Endometrial microvascular endothelial cells (primary cell): ENCODE data around the gene SUSD6. TPM values are rescaled to one million over a fixed set of nuclear protein-coding genes. Genes with fewer than 3 reads are reported as not detected.
"Not testable (repeated sequence)": the region's sequence is repeated elsewhere in the genome, so short reads cannot be mapped to it uniquely, and the experiment has no call there.

Experiments used
- in situ Hi-C: cut with HindIII; loops from 2 replicates; pipeline ENCODE4 v1.10.0; 2017; ENCODE audit warnings: low sequenced_read_pairs, low pct_unique_long_range_greater_than_20kb; ENCODE audit errors: inconsistent ontology term
- total RNA-seq: library from RNA; depleted of rRNA; stranded (reverse); fragments of >200 nt; gene quantifications from one replicate; pipeline ENCODE4 v1.2.3, GENCODE V29; 2015; ENCODE audit errors: inconsistent ontology term

Gene SUSD6
- total RNA-seq, 1 donor from 2014 or later: 12.5 TPM

DNA sequence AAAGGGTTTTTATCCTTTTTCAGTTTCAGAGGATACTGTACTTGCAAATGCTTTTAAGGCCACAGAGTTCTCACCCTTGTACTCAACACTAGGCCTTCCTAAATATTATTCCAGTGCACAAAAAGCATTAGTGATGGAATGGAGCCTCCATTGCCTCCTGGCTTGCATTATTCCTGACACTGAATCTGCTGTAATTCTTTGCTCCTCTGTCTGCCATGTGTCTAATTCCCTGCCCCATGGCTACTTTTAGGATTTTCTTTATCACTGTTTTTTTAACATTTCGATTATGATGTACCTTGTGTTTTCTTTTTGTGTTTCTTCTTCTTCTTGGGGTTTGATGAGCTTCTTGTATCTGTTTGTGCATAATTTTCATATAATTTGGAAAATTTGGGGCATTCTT lies 29.5 kb downstream of the SUSD6 start:
- in situ Hi-C loops: no loop called here

DNA sequence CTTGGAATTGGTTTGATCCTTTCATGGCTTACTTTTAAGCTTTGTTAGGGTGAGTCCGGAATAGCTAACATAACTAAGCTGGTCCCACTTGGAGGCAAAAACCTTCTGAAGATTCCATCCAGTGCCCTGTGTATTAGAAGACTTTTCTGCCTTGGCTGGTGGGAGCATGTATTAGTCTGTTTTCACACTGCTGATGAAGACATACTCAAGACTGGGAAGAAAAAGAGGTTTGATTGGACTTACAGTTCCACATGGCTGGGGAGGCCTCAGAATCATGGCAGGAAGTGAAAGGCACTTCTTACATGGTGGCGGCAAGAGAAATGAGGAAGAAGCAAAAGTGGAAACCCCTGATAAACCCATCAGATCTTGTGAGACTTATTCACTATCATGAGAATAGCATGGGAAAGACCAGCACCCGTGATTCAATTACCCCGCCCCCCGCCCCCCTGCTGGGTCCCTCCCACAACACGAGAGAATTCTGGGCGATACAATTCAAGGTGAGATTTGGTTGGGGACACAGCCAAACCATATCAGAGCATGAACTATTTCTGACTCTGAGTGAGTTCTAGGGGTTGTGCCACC lies 30.9 kb downstream of the SUSD6 start:
- in situ Hi-C loops: not testable (repeated sequence)

DNA sequence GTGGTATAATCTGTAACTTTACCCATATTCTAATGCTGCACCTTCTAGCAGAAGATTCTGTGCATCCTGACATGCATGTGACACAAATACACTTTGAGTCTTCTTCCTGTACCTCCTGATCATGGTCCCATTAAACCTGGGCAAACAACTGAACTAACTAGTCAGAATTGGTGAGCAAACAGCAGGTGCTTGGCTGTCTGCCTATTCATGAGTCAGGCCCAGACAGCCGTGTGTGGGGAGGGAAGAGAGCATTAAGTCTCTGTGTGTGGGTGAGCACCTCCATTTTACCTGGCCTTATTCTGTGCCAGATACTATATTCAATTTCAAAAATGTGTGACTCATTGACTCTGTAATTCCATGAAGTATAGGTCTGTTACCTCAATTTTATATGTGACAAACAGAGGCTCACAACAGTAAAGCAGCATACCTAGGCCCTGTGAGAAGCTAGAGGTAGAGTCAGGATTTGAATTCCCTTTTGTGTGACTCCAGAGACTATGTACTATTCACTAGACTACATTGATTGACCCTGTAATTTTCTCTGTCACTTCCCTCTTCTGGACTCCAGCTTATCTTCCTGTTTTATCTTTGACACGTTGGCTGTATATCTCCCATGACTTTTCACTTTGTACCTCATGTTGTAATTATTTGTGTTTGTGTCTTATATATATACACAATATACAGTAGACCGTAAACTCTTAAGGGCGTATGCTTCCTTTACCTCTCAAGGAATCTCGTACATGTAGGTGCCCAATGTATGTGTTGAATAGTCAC lies 32.2 kb downstream of the SUSD6 start:
- in situ Hi-C loops: no loop called here

DNA sequence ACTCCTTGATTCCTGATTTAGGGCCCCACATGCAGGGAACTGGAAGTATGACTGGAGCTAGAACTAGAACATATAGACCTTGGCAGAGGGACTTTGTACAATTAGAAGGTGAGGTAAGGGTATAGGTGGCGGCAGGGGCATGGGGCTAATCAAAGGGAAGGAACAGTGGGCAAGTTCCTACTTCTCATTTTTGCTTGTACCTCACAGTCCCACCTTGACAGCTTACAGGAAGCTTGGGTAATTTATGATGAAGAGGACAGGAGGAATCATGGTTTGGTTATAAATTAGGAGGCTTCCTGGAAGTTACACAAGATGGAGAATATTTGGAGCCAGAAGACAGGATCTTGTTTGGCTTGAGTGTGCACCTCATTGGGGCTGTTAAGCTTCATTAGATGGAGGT lies 33.4 kb downstream of the SUSD6 start:
- in situ Hi-C loops: no loop called here

DNA sequence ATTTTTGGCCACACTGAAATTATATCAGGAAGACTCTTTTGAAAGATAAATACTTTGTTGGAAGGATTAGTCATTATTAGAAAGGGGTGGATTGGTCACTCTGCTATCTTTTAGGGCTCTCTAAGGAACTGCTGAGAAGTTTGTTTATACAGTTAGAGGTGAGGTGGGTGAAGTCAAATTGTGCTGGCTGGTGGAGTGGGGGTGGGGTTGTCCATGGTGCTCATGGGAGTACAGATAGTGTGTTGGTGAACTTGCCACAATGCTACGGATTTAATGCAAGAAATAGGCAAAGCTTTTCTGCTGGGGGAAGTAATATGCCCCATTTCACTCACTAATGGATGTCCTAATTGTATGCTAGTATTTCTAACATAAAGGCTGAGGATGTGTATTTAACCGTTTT lies 35.8 kb downstream of the SUSD6 start:
- in situ Hi-C loops: no loop called here

DNA sequence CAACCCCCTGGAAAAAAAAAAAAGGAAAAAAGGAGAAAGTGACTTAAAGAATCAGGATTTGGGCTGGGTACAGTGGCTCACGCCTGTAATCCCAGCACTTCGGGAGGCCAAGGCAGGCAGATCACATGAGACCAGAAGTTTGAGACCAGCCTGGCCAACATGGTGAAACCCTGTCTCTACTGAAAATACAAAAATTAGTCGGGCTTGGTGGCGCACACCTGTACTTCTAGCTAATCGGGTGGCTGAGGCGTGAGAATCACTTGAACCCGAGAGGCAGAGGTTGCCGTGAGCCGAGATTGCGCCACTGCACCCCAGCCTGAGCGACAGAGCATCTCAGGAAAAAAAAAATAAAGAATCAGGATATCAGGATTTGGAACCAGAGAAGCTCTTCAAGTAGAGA lies 36.2 kb downstream of the SUSD6 start:
- in situ Hi-C loops: not testable (repeated sequence)

DNA sequence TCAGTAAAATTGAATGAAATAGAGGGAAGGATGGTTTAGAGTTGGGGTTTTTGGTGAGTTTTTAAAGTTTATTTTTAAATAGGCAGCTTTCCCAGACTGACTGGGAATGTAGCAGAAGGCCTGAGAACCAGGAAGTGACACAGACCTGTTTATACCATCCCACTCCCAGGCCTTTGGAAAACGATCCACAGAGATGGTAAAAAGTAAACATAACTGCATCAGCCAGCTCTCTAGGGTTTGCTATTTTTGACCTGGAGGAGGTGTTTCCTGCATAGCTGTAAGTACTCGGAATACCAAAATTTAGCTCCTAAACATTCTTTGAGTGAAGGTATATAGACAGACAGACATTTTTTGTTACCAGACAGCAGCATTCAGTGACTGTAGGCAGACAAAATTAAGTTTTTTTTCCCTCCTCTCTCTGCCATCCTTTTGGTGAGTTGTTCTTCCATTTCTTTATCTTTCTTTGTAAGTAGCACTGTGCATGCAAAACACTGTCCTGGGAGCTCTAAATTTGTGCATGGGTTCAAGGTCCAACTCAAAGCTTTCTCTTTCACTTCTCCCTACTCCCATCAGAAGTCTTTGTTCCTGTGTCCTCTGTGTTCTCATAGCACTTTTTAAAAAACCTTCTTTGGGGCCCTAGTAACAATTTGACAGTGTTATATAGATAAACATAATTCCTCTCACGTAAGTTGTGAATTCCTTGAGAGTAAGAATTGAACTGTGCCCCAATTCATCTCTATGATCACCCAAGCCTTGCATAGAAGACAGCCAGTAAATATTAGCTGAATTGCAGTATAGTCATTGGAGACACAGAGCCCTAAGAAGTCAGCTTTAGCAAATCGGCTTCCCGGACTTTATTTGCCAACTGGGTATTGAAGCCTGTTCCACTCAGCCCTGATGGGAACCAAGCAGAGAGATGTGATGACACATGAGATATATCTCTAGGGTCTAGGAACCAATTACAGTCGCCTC lies 37.4 kb downstream of the SUSD6 start:
- in situ Hi-C loops: no loop called here

DNA sequence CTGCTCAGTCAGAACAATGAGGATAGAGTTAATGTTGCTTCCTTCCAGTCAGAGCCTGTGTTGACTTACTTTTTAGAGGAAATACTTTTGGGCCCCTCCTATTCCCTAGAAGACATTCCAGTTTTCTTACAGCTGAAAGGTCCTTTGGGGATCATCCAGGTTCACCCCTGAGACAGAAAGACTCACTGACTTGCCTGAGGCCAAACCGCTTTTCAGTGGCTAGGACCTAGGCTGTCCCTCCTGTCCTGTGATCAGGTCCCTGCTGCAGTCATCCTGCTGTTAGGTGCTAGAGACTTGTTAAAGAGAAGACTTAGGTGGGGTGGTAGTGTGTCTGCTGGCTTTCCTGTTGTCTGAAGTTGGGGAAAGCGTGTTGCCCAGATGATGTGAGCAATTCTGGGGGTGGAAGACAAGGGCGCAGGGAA lies 39.6 kb downstream of the SUSD6 start:
- in situ Hi-C loops: no loop called here

DNA sequence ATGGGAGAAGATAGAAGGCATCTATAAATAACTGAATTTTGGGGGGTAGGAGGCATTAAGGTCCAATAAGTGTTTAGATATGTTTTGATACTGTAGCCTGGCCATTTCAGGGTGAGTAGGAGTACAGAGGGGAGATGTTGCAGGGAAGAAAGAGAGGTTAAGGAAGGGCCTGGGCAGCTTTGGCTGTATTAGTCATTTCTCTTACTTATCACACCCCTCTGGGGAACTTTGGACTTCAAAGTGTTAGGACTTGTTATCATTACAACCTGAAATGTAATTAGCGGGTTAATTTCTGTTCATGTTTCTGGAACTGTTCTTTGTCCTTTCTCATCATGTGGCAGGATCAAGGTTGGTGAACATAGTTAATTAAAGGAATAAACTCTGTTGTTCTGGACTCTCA lies 40.3 kb downstream of the SUSD6 start:
- in situ Hi-C loops: no loop called here

DNA sequence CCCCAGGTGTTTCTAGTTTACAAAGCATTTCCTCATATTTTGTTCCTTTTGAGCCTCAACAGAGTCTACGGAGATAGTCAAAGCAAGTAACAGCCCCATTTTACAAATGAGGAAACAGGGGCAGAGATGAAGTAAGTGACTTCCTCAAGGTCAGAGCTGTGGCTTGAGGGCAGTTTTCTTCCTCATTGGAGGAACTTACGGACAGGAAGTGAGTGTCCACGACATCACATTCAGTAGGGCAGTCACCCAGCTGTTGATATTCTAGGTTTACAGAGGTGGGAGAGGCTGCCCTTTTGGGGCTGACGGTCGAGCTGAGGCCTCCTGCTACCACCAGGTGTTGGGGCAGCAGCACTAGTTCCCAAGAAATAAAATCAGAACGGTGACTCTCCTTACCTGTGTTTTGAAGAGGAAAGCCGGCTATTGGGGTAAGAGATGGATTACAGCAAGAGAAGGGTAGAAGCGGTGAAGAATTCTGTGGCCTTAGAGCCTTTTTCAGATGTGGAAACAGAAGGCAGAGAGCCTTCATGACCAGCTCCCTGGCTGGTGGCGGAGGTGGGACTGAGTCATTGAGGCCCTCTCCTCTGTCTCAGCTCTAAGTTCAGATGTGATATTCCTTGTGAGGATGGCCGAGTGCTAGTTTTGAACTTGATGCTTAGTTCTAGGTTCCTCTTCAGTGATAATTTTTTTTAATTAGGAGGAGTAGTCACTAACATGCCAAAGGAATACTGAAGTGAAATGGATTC lies 41.7 kb downstream of the SUSD6 start:
- in situ Hi-C loops: no loop called here

DNA sequence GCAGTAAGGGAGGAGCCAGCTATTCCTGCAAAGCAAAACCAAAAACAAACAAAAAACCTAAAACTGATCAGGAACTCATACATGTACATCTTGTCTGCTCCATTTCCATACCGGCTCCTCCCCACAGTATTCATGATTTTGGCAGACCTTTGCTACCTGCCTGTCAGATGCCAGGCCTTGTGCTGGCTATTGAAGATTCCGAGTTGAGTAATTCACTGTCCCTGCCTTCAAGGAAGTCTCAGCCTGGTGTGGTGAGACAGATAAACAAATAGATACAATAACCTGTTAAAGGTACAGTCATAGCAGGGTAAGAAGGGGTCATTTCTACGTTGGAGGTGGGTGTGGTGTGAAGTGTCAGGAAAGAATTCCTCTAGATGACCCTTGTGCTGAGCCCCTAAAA lies 42.7 kb downstream of the SUSD6 start:
- in situ Hi-C loops: no loop called here

DNA sequence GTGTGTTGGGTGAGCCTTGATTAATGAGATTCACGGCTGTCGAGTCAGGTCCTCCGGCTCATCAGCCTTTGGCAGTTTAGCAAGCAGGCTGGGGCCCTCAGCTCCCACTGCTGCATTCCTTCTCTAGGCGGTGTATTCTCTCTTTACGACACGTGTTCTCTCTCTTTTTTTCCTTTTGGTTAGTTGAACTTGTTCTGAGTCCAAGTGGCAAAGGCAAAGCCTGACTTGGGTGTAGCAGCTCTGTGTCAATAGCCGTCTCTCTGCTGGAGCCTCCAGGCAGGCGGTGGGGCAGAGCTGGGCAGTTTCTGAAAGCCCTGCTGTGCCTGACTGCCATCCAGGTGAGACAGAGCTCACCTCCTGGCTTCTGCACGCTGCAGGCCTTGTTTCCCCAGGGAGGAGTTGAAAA lies 46.6 kb downstream of the SUSD6 start:
- in situ Hi-C loops: no loop called here

DNA sequence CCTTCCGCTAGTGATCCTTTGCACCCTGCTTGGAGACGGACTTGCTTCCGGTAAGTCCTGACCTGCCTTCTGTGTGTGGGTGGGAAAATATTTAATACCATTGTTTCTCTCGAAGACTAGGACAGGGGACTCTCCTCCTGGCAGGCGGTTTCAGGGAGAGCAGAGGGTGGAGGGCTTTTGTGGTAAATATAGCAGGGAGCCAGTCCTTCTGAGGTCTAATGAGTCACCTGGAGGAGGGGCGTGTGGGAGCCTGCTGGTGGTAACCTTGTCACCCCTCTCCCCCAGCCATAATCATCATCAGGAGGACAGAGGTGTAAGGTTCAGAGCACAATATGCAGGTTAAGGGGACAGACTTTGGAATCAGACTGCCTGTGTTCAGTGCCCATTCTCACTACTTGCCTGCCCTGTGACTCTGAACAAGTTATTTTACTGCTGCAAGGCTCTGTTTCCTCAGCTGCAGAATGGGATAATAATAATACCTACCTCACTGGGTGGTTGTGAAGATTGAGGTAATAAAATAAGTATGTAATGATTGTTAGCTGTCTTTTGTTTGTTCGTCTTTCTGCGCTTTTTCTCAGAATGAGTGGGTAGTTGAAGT lies 47.4 kb downstream of the SUSD6 start:
- in situ Hi-C loops: no loop called here

DNA sequence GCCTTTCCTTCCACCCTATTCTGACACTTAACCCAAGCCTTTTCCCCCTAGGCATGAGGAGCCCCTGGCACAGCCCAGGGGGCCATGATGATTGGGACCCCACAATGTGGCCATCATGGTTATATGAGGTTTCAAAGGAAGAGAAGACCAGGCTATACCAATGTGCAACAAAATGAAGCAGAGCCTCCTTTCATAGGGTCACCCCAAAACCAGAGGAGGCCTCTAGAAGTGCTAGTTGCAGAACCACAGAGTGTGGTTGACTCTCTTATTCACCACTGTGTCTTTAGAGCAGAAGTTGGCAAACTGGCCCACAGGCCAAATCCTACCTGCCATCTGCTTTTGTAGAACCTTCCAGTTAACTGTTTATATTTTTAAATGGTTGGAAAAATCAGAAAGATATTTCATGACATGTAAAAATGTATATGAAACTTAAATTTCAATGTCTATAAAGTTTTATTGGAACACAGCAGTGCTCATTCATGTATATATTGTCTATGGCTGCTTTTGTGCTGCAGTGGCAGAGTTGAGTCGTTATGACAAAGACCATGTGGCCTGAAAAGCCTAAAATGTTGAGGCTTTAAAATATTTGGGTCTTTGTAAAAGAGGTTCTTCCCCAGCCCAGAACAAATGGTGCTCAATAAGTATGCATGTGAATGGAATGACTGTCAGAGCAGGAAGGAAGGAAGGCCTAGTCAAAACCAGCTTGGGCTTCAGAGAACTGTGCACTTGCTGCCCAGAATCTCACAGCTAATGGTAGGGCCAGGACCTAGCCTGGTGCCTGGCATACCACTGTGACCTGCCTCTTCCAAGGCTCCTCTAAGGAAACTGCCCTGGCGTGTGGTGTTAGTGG lies 49.2 kb downstream of the SUSD6 start:
- in situ Hi-C loops: no loop called here

DNA sequence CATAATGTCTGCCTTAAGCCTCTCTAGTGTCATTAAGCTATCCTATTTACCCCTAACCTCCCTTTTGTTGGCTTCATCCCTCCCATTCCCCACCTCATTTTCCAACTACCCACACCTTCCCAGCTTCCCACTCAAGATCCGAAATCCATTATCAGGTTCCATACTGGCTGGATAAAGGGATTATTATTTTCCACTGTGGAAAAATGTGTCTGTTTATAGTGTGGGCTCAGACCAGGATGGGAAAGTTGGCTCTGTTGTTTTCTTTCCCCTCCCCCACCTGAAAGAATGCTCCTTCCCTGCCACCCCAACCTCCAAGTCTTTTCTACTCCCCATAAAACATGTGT lies 49.8 kb downstream of the SUSD6 start:
- in situ Hi-C loops: no loop called here

DNA sequence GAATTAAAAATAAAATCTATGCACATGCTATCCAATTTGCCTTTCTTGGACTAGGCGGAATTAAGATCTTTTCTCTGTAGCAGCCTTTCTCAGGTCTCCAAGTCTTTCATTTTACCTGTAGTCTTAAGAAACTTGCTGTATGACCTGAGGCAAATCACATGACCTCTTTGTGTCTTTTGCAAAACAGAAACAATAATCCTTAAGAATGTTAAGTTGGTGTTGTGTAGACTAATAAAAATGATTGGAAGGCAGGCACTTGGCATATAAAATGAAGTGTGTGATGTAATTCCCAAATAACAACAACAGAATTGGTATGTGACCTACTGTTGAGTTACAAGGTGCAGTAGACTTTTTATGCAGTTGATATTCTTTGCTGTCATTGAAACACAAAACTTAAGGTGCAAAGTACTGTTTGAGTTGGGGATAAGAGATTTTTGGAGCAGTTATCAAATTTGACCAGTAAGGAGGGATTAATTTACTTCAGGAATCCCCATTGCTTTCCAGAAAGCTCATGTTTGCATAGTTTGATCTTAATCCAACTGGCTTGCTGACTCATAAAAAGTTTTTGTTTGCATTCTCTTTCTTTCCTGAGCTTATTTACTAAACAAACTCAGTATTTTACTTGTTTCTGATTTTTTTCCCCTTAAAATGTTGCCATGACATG lies 51.4 kb downstream of the SUSD6 start:
- in situ Hi-C loops: no loop called here

DNA sequence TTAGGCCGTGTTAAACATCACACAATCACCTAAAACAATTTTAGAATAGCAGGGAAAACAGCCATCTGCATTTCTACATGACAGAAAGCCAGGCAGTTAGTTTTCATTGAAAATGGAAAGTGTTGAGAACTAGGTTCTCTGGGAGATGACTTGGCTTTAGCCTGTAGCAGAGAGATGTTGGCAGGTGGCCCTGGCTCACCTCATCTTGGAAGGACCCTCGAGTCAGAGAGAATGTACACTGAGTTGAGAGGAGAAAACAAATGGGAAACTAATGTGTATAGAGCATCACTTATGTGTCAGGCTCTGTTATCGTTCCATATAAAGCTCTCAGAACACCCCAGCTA lies 51.9 kb downstream of the SUSD6 start:
- in situ Hi-C loops: no loop called here

DNA sequence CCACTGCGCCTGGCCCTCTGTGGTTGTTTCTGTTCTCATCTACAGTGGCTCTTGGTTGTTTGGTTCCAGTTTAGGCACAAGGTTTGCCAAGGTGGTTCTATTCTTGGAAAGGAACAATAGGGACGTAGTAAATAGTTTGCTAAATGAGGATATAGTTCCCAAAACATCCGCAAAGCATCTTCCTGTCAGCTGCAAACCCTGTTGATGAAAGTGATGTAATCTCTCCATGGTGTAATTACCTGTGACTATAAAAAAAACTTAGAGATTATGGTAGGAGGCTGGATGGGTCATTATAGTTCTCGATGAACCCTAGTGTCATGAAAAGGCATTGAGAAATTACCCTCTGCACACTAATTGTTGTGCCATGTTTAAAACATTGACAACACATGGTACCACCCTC lies 52.9 kb downstream of the SUSD6 start:
- in situ Hi-C loops: no loop called here
